Bronchial epithelial cell (primary cell): ENCODE results near the gene CHIC2. TPM values are rescaled to one million over a fixed set of nuclear protein-coding genes. Genes with fewer than 3 reads are reported as not detected.

Experiments used
- DNase-seq: peaks from one replicate; pipeline ENCODE4 v3.0.0-alpha.2; 2010; ENCODE audit warnings: low read depth
- FAIRE-seq: peaks from 2 replicates; lab custom pipeline; 2011; peaks lifted over from hg19 to GRCh38; lab: Jason Lieb, UNC
- H3K27me3 ChIP-seq: 2 replicates; pipeline ENCODE4 v1.5.1; 2011; ENCODE audit warnings: low read length; ENCODE audit not compliant: control insufficient read depth, insufficient read depth
- H3K36me3 ChIP-seq: 2 replicates; pipeline ENCODE4 v1.5.1; 2011; ENCODE audit warnings: low read length; ENCODE audit not compliant: control insufficient read depth, insufficient read depth
- H3K4me3 ChIP-seq: 2 replicates; pipeline ENCODE4 v1.5.1; 2011; ENCODE audit warnings: mild to moderate bottlenecking, low read depth, low read length, control low read depth
- total RNA-seq: library from RNA; depleted of rRNA; stranded (reverse); fragments of >200 nt; gene quantifications from 2 replicates; pipeline ENCODE4 v1.2.1, GENCODE V29; 2014
- TF ChIP-seq, protein P1 (sequence below): IDR thresholded peaks from 2 replicates; pipeline ENCODE4 v1.5.1; 2011; ENCODE audit warnings: mild to moderate bottlenecking, moderate library complexity, low read length, control low read depth, inconsistent platforms; ENCODE audit not compliant: insufficient read depth, severe bottlenecking

The CHIC2 gene
- total RNA-seq, 1 donor from 2014 or later, result 36.1 TPM

DNA sequence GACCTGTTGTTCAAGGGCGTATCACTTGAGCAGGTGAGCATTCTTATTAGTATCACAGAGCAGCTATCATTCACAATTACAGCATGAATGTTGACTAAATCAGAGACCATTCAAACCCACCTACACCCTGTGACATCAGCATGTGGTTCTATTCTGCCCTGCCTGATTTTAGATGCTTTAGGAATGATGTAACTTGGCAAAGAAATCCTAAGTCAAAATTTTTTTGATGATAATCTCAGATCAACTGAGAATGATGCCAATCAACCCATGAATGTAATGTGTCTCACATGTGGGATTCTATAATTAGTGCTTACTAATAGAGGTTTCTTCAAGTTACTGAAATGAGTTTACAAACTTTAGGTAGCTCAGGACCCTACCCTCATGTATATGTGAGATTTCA, 13.4 kb upstream of the CHIC2 start:
- Histone ChIP-seq H3K27me3 (no peaks in the 10 kb centered on the region), H3K4me3 (no peak overlapping the region), H3K36me3 (no peaks in the 10 kb centered on the region)
- FAIRE-seq, result no peak
- DNase-seq, result peak; percentile 91
- TF ChIP-seq, protein P1, sequence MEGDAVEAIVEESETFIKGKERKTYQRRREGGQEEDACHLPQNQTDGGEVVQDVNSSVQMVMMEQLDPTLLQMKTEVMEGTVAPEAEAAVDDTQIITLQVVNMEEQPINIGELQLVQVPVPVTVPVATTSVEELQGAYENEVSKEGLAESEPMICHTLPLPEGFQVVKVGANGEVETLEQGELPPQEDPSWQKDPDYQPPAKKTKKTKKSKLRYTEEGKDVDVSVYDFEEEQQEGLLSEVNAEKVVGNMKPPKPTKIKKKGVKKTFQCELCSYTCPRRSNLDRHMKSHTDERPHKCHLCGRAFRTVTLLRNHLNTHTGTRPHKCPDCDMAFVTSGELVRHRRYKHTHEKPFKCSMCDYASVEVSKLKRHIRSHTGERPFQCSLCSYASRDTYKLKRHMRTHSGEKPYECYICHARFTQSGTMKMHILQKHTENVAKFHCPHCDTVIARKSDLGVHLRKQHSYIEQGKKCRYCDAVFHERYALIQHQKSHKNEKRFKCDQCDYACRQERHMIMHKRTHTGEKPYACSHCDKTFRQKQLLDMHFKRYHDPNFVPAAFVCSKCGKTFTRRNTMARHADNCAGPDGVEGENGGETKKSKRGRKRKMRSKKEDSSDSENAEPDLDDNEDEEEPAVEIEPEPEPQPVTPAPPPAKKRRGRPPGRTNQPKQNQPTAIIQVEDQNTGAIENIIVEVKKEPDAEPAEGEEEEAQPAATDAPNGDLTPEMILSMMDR, result no peak

DNA sequence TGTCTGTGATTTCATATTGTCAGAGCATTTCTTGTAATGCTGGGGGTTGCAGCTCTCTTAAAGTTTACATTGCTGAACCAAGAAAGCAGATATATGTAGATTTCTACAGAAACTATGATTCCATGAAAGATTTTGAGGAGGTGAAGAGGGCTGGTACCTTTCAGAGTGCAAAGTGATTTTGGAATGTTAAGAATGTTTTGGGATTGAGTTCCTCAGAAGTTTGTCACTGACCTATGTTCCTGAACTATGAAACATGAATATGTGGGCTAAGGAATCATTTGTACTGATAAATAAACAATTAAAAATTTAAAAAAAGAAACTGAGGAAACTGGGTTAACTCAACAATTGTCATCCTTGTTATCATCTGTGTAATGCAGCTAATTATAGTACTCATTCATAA, 12.3 kb upstream of the CHIC2 start:
- H3K4me3 ChIP-seq, result no peak overlapping the region
- no peaks in the 10 kb centered on the region for H3K27me3 ChIP-seq
- TF ChIP-seq, protein P1, result no peak
- no peak for DNase-seq
- no peaks in the 10 kb centered on the region for H3K36me3 ChIP-seq
- FAIRE-seq, result no peak

DNA sequence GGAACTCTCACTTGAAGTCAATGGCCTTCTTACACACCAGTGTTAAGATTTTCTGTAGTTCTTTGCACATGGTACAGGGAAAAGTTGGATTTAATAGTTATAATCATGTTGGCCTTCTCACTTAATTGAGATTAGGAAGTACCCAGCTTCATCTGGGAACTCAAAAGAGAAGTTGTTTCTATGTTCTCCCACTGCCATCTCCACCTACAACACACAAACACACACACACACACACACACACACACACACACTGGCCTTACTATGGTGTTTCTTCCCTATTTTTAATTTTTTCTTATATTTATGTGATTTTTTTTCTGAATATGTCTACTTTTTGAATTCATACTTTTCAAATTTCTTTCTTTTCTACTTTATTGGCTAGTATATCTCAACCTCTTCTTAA, 10.0 kb upstream of the CHIC2 start:
- H3K27me3 ChIP-seq, result no peaks in the 10 kb centered on the region
- FAIRE-seq, result no peak
- no peak overlapping the region for H3K4me3 ChIP-seq
- no peak for DNase-seq
- TF ChIP-seq, protein P1, result no peak
- no peaks in the 10 kb centered on the region for H3K36me3 ChIP-seq

DNA sequence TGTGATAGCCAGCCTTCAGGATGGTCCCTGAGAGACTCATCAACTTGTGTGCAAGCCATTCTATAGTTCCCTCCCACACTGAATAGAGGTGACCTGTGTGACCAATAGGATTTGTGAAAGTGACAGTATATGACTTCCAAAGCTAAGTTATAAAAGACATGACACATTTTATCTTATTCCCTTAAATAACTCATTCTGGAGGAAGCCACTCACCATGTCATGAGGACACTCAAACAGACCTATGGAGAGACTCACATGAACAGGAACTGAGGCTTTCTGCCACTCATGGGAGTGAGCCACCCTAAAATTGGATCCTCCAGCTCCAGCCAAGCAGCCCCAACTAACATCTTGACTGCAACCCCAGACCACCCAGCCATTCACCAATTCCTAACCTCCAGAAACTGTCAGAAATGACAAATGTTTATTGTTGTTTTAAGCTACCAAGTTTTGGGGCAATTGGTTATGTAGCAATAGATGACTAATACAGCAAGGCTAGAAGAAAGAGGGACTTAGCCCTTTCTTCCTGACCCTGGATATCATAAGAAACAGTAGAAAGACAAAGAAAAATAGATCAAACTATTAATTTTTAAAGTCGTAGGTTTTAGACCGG, 9.0 kb upstream of the CHIC2 start:
- TF ChIP-seq, protein P1, result no peak
- DNase-seq (peak; percentile 65), FAIRE-seq (no peak)
- Histone ChIP-seq H3K27me3 (no peaks in the 10 kb centered on the region), H3K36me3 (no peaks in the 10 kb centered on the region), H3K4me3 (no peak overlapping the region)

DNA sequence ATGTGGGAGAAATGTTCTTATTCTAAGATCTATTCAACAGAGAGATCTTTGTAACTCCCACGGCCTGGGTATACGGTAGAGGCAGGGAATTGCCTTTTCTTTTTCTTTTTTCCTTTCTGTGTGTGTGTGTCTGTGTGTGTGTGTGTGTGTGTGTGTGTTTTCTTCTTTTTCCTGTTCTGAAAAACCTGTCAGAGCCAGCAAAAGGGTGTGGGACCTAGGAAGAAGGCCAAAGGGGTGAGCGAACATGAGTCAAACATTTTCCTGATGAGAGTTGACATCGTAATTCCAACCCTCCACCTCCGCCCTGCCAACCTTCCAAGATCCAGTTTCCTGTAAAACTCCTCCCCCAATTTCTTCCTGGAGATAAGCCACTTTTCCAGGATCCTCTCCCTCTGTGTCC, 2.8 kb upstream of the CHIC2 start:
- FAIRE-seq (no peak), DNase-seq (peak; percentile 98)
- H3K4me3 ChIP-seq, result no peak overlapping the region
- TF ChIP-seq, protein P1, result no peak
- no peaks in the 10 kb centered on the region for H3K27me3 ChIP-seq
- H3K36me3 ChIP-seq, result no peaks in the 10 kb centered on the region

DNA sequence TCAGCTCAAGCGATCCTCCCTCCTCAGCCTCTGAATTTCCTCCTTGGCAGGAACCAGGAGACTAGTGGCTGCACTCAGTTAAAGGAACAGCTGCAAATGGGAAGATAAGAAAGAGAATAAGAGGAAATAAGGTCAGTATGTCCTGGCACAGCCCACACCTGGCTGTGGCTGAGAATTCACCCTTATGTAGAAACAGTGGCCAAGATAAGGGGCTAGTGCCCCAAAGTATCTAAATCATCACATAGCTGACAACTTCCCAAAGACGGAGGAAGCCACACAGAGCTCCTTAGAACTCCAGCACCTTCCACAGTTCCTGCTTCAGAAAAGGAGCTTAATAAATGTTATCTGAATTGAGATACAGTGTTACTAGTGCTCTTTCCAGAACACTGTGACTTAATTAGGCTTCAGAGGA, 2.3 kb upstream of the CHIC2 start:
- DNase-seq (no peak), FAIRE-seq (no peak)
- TF ChIP-seq, protein P1, result no peak
- no peak overlapping the region for H3K4me3 ChIP-seq
- no peaks in the 10 kb centered on the region for H3K36me3 ChIP-seq
- H3K27me3 ChIP-seq, result no peaks in the 10 kb centered on the region
